Measurements from ENCODE around the gene PRDM15.

PRDM15 gene

GRCh38 chr21:41890355-41890754 is 11.2 kb upstream of the PRDM15 start:
- in situ Hi-C loops (cut with MboI; ENCODE audit: low sequenced_read_pairs, unreplicated experiment) = no loop called here
- TF ChIP-seq, protein P1, sequence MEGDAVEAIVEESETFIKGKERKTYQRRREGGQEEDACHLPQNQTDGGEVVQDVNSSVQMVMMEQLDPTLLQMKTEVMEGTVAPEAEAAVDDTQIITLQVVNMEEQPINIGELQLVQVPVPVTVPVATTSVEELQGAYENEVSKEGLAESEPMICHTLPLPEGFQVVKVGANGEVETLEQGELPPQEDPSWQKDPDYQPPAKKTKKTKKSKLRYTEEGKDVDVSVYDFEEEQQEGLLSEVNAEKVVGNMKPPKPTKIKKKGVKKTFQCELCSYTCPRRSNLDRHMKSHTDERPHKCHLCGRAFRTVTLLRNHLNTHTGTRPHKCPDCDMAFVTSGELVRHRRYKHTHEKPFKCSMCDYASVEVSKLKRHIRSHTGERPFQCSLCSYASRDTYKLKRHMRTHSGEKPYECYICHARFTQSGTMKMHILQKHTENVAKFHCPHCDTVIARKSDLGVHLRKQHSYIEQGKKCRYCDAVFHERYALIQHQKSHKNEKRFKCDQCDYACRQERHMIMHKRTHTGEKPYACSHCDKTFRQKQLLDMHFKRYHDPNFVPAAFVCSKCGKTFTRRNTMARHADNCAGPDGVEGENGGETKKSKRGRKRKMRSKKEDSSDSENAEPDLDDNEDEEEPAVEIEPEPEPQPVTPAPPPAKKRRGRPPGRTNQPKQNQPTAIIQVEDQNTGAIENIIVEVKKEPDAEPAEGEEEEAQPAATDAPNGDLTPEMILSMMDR (IDR thresholded peaks at IDR 0.05; ENCODE audit: borderline replicate concordance, control extremely low read depth, extremely low read depth, insufficient read depth, missing control alignments) = no peak

GRCh38 chr21:41888749-41889376 is 9.7 kb upstream of the PRDM15 start:
- in situ Hi-C loops (cut with MboI; ENCODE audit: low sequenced_read_pairs, unreplicated experiment) = no loop called here
- TF ChIP-seq, protein P1 (IDR thresholded peaks at IDR 0.05; ENCODE audit: borderline replicate concordance, control extremely low read depth, extremely low read depth, insufficient read depth, missing control alignments) = no peak
- no peak for DNase-seq (ENCODE audit: low spot score)

More at GRCh38 chr21:41890355-41890754, 11.2 kb upstream of the PRDM15 start:
- no peak for DNase-seq (ENCODE audit: low spot score)

DNA sequence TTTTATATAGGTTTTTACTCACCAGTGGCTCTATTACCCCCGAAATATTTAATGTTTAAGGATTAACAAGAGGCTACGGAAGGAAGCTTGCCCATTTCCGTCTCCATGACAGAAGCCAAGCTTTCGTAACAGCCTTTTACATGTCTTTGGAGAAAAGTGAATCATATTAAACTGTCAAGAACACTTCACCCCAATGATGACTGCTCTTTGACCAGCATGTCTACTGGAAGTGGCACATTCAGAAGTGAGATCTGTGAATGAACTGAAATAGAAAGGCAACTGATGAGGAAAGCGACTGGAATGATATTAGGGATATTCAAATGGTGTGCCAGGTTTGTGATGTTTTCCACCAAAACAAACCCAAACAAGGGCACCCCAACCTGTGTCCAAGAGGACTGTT is 8.5 kb upstream of the PRDM15 start:
- in situ Hi-C loops (cut with MboI; ENCODE audit: low sequenced_read_pairs, unreplicated experiment) = no loop called here
- DNase-seq (ENCODE audit: low spot score) = no peak
- TF ChIP-seq, protein P1 (IDR thresholded peaks at IDR 0.05; ENCODE audit: borderline replicate concordance, control extremely low read depth, extremely low read depth, insufficient read depth, missing control alignments) = no peak

DNA sequence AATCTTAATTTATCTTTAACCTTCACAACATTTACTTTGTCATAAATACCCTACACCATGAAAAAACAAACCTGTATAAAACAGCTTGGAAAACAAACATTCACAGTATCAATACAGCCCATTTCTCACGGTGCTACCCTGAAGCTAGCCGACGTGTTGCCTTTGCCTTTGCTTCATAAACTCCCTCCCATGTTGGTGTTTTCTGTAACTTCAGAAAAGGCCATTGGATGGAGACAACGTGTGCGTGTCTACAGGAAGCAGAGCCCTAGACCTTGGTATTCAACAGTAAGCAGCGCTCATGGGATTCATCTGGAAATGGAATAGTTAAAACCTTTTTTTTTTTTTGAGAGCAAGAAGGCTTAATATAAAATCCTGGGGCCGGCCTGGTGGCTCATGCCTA is 7.2 kb upstream of the PRDM15 start:
- no peak for DNase-seq (ENCODE audit: low spot score)
- in situ Hi-C loops (cut with MboI; ENCODE audit: low sequenced_read_pairs, unreplicated experiment) = no loop called here

GRCh38 chr21:41885341-41886024 is 6.3 kb upstream of the PRDM15 start:
- in situ Hi-C loops (cut with MboI; ENCODE audit: low sequenced_read_pairs, unreplicated experiment) = no loop called here
- DNase-seq (ENCODE audit: low spot score) = no peak
- TF ChIP-seq, protein P1 (IDR thresholded peaks at IDR 0.05; ENCODE audit: borderline replicate concordance, control extremely low read depth, extremely low read depth, insufficient read depth, missing control alignments) = no peak

More for the DNA sequence above, 7.2 kb upstream of the PRDM15 start:
- TF ChIP-seq, protein P1 (IDR thresholded peaks at IDR 0.05; ENCODE audit: borderline replicate concordance, control extremely low read depth, extremely low read depth, insufficient read depth, missing control alignments) = no peak

DNA sequence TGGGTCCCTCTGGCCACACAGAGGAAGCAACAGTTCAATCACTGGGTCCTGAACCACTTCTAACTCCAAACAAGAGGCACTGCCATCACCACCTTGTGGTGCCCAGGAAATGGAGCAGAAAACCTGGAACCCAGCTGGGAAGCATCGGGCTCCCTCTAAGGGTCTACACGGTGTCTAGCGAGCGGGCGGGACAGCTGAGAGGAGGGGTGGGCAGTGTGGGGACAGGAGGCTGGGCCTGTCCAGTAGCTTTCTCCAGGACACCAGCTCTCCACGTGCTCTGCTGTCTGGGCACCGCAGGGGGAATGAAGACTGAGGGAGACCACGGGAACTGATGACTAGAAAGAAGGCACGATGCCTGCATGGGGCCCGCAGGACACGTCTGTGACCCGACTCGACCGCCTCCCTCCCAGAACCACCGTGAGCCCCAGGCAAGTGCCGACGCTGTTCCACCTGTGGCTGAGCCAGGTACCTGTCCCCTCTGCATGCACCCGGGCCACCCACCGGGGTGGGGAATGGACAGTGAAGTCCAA is 5.4 kb upstream of the PRDM15 start:
- TF ChIP-seq, protein P1 (IDR thresholded peaks at IDR 0.05; ENCODE audit: borderline replicate concordance, control extremely low read depth, extremely low read depth, insufficient read depth, missing control alignments) = no peak
- no peak for DNase-seq (ENCODE audit: low spot score)
- in situ Hi-C loops (cut with MboI; ENCODE audit: low sequenced_read_pairs, unreplicated experiment) = no loop called here

All from GM13976 (cell line).